A549 (cell line): ENCODE measurements around the gene ARHGEF37. TPM values are rescaled to one million over a fixed set of nuclear protein-coding genes. Genes with fewer than 3 reads are reported as not detected.

Experiments used
- ATAC-seq, 2 experiments: fragments of 200-7000 bp in 1 of 2; fragments of >200 bp in 1 of 2; cut with Nextera tagmentation in 1 of 2; cut with Tn5 transposase in 1 of 2; 3 replicates each; pipeline versions ENCODE4 v1.8.0 to v1.9.1; 2018 to 2020; ENCODE audit warnings: mild to moderate bottlenecking in 1 of 2, moderate library complexity in 1 of 2
- CTCF ChIA-PET: fragments of 300-600 bp; sonication (Branson Sonifier 250); formaldehyde crosslinking; extraction: SDS; loops from one replicate; lab custom pipeline; 2021; ENCODE audit warnings: antibody characterized with exemption, inconsistent platforms; lab: Yijun Ruan, JAX
- POLR2A ChIA-PET: fragments of 350-600 bp; formaldehyde crosslinking; extraction: SDS; loops from one replicate; lab custom pipeline; 2021; ENCODE audit warnings: antibody characterized with exemption, inconsistent platforms; lab: Yijun Ruan, JAX
- DNase-seq, 2 experiments: peaks; one replicate each; pipeline versions ENCODE4 v3.0.0 to v3.0.0-alpha.2; 2011 to 2016; ENCODE audit warnings: low read depth in 1 of 2, low spot score in 1 of 2
- FAIRE-seq: peaks from 2 replicates; lab custom pipeline; 2011; peaks lifted over from hg19 to GRCh38; lab: Jason Lieb, UNC
- H3K27ac ChIP-seq, 2 experiments: fragments of >200 bp; sonication (Bioruptor Twin); formaldehyde crosslinking; 3 replicates each; pipeline ENCODE4 v1.5.1; 2016 to 2017
- H3K4me1 ChIP-seq: fragments of >200 bp; sonication (Bioruptor Twin); formaldehyde crosslinking; 3 replicates; pipeline ENCODE4 v1.6.1; 2016
- H3K4me2 ChIP-seq: fragments of >200 bp; sonication (Bioruptor Twin); formaldehyde crosslinking; 3 replicates; pipeline ENCODE4 v1.6.1; 2016
- H3K4me3 ChIP-seq: fragments of >200 bp; sonication (Bioruptor Twin); formaldehyde crosslinking; 3 replicates; pipeline ENCODE4 v1.5.1; 2016
- H3K9me3 ChIP-seq: fragments of >200 bp; sonication (Bioruptor Twin); formaldehyde crosslinking; 3 replicates; pipeline ENCODE4 v1.6.1; 2016
- ATOH8 ChIP-seq: fragments of 250-450 bp; sonication (Bioruptor Pico); IDR thresholded peaks from 2 replicates; pipeline ENCODE4 v1.5.0; 2020; ENCODE audit warnings: low read depth, mild to moderate bottlenecking, moderate library complexity
- BCL3 ChIP-seq: fragments of >200 bp; sonication (Bioruptor Twin); formaldehyde crosslinking; IDR thresholded peaks from 3 replicates; pipeline ENCODE4 v1.6.1; 2016
- BHLHE40 ChIP-seq: IDR thresholded peaks from 2 replicates; pipeline ENCODE4 v1.6.1; 2012; ENCODE audit warnings: low read depth, low read length, inconsistent platforms
- CBX8 ChIP-seq: fragments of 200-600 bp; sonication (generic); IDR thresholded peaks from 2 replicates; pipeline ENCODE4 v1.6.1; 2016
- CHD4 ChIP-seq: fragments of 200-600 bp; sonication (generic); IDR thresholded peaks from 2 replicates; pipeline ENCODE4 v1.6.1; 2016; ENCODE audit warnings: antibody characterized with exemption, mild to moderate bottlenecking, borderline replicate concordance
- EP300 ChIP-seq, 2 experiments: fragments of >200 bp; sonication (Bioruptor Twin); formaldehyde crosslinking; IDR thresholded peaks; 2 replicates in 1 of 2; 3 replicates in 1 of 2; pipeline ENCODE4 v1.6.1; 2016 to 2017
- ESRRA ChIP-seq: fragments of 150-350 bp; IDR thresholded peaks from 2 replicates; pipeline ENCODE4 v1.6.1; 2014; ENCODE audit warnings: mild to moderate bottlenecking, low read length, borderline replicate concordance
- GATA3 ChIP-seq: IDR thresholded peaks from 2 replicates; pipeline ENCODE4 v1.6.1; 2012; ENCODE audit warnings: borderline replicate concordance
- HEYL ChIP-seq: fragments of 250-450 bp; sonication (Bioruptor Pico); IDR thresholded peaks from 2 replicates; pipeline ENCODE4 v1.8.0; 2021; ENCODE audit warnings: mild to moderate bottlenecking, moderate library complexity
- NPAS2 ChIP-seq: fragments of 250-450 bp; sonication (Bioruptor Pico); IDR thresholded peaks from 2 replicates; pipeline ENCODE4 v1.8.0; 2022; ENCODE audit warnings: mild to moderate bottlenecking, moderate library complexity, borderline replicate concordance
- NR3C1 ChIP-seq: fragments of >200 bp; sonication (Bioruptor Twin); formaldehyde crosslinking; IDR thresholded peaks from 3 replicates; pipeline ENCODE4 v1.6.1; 2017
- PHF8 ChIP-seq: fragments of 200-600 bp; sonication (generic); IDR thresholded peaks from 2 replicates; pipeline ENCODE4 v1.6.1; 2016; ENCODE audit warnings: low read depth, mild to moderate bottlenecking, antibody characterized with exemption, moderate library complexity, borderline replicate concordance
- RCOR1 ChIP-seq: fragments of 150-350 bp; IDR thresholded peaks from 2 replicates; pipeline ENCODE4 v1.6.1; 2014; ENCODE audit warnings: antibody characterized with exemption, low read length, low read depth
- REST ChIP-seq: fragments of 200-600 bp; sonication (generic); IDR thresholded peaks from 2 replicates; pipeline ENCODE4 v1.6.1; 2016; ENCODE audit warnings: antibody characterized with exemption, mild to moderate bottlenecking, moderate library complexity
- USF2 ChIP-seq: fragments of 450-650 bp; IDR thresholded peaks from 2 replicates; pipeline ENCODE4 v1.6.1; 2014; ENCODE audit warnings: antibody characterized with exemption
- ZFP36 ChIP-seq: fragments of 450-650 bp; IDR thresholded peaks from 2 replicates; pipeline ENCODE4 v1.6.1; 2014; ENCODE audit warnings: borderline replicate concordance; ENCODE audit not compliant: partially characterized antibody
- ZSCAN20 ChIP-seq: fragments of 250-450 bp; sonication (Bioruptor Pico); IDR thresholded peaks from 2 replicates; pipeline ENCODE4 v1.8.0; 2022; ENCODE audit warnings: mild to moderate bottlenecking, moderate library complexity
- WGBS: methylation state at CpG from one replicate; pipeline ENCODE4 v1.1.6; 2017; ENCODE audit errors: missing lambda C conversion rate; 5-methylcytosine and 5-hydroxymethylcytosine counted together
- polyA plus RNA-seq, 4 experiments: library from polyadenylated mRNA; depleted of rRNA in 3 of 4; stranded (reverse); fragments of >200 nt; fragmentation: RNase III in 1 of 4; extraction: RNeasy Plus Mini Kit Qiagen cat#74134 plus additional on column Dnase treatment in 1 of 4; gene quantifications; 2 replicates in 3 of 4; 3 replicates in 1 of 4; pipeline ENCODE4 v1.2.3, GENCODE V29; 2011 to 2017
- TF ChIP-seq, protein P1 (sequence below): fragments of >200 bp; sonication (Bioruptor Twin); formaldehyde crosslinking; IDR thresholded peaks from 2 replicates; pipeline ENCODE4 v1.6.1; 2016
- TF ChIP-seq, protein P2 (sequence below): IDR thresholded peaks from 2 replicates; pipeline ENCODE4 v1.6.1; 2012; ENCODE audit warnings: low read depth, borderline replicate concordance

Gene ARHGEF37
- polyA plus RNA-seq, 2 of the 4 experiments (the other 2 are of a cell fraction): 1.2 to 1.5 TPM

DNA sequence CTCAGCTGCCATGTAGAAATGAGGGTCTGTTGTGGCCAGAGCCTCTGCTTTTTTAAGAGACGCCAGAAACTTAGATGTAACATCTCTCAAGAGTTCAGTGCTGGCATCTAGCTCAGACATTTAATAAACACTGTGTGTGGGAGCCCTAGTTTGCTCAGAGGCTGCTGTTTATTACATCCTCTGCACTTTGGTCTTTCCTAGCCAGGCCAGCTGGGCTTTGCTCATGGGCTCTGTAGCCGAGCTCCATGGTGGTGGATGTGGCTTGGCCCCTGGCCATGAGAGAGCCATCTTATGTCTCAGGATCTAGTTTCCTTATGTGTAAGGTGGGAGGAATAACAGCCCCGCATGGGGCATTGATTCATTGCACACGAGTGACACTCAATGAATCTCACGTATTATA lies 30.0 kb downstream of the ARHGEF37 start (continued):
- TF ChIP-seq REST (no peak), USF2 (no peak), EP300 (IDR thresholded peaks at IDR 0.05) (no peak), ESRRA (no peak), ZFP36 (no peak)
- TF ChIP-seq, protein P1, sequence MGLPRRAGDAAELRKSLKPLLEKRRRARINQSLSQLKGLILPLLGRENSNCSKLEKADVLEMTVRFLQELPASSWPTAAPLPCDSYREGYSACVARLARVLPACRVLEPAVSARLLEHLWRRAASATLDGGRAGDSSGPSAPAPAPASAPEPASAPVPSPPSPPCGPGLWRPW: no peak

DNA sequence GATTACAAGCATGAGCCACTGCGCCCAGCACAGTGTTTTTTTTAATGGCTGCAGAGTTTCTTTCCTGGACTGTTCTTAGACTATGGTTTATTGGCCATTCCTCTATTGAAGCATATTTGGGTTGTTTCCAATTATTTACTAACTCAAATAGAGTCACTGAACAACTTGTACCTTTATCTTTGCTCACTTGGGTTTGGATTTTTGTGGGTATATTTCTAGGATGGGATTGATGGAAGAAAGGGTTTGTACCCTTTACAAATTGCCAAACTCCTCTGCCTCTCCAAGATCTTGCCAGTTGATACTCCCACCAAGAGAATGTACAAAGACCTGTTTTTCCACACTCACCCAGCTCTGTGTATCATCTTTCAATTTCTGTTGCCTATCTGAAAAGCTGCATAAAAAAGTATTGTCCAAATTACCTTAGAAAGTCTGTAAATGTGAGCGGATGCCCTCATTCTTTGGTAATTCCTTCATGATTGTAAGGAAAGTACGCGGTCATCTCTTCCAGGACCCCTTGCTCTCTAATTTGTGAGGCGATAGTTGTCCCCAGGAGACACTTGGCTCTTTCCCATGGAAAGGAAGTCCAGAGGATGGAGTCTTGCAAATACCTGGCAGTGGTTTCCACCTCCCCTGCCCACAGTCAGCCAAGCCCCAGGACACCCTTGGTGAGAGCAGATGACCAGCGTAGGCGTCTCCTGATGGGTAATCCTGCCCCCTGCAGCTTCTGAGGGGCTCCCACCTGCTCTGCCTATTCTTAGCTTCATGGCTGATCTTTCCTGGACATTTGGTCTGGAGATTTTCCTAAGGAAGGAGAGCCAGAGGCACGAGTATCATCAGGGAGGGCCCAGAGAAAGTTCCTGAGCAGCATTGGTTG lies 33.0 kb downstream of the ARHGEF37 start:
- POLR2A ChIA-PET: no interaction called here
- DNase-seq: no peak
- H3K9me3 ChIP-seq: peaks cover 18% of the 10 kb centered on the region
- H3K4me1 ChIP-seq: peaks cover 9% of the 10 kb centered on the region; the same call in 1 of the 3 replicates
- H3K4me2 ChIP-seq: no peak overlapping the region
- CTCF ChIA-PET: interaction anchor here (0.6 kb wide), 2 partner anchors 19 to 208 kb away, joined by 3 to 5 read pairs; no protein-coding TSS in a partner anchor
- no peak overlapping the region for H3K4me3 ChIP-seq
- no peak overlapping the region; a peak in 1 of 6 replicates for H3K27ac ChIP-seq
- ATAC-seq: no peak
- FAIRE-seq: no peak
- TF ChIP-seq CHD4 (no peak), CBX8 (no peak), GATA3 (no peak), BCL3 (no peak), PHF8 (no peak), RCOR1 (no peak)
- TF ChIP-seq, protein P2, sequence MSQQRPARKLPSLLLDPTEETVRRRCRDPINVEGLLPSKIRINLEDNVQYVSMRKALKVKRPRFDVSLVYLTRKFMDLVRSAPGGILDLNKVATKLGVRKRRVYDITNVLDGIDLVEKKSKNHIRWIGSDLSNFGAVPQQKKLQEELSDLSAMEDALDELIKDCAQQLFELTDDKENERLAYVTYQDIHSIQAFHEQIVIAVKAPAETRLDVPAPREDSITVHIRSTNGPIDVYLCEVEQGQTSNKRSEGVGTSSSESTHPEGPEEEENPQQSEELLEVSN: no peak
- 83% methylated on average over 8 of the region's 8 CpGs for WGBS

DNA sequence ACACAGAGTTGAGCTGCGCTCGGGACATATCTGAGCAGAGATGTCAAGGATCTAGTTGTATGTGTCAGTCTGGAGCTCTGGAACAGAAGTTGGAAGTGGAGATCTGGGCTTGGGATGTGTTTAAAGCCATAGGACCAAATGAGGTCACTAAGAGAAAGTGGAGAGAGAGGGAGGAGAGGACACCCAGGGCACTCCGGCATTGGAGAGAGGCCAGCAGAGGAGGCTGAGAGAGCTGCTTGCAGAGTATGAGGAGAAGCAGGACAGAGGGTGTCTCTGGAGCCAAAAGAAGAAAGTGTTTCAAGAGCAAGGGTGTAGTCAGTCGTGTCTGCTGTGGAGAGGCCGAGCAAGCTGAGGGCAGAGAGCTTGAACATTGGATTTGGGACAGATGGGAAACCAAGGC lies 34.7 kb downstream of the ARHGEF37 start:
- peaks cover under 1% of the 10 kb centered on the region; the same call in 2 of the 3 replicates for H3K9me3 ChIP-seq
- peaks cover 9% of the 10 kb centered on the region; the same call in 1 of the 3 replicates for H3K4me1 ChIP-seq
- H3K4me2 ChIP-seq: no peak overlapping the region
- no peak for TF ChIP-seq ATOH8 (CRISPR knock-in tag)
- no peak for TF ChIP-seq USF2
- TF ChIP-seq NPAS2: no peak
- TF ChIP-seq HEYL (CRISPR knock-in tag): no peak
- no peak for TF ChIP-seq BHLHE40
- TF ChIP-seq NR3C1: no peak
- no peak for TF ChIP-seq ZSCAN20 (CRISPR knock-in tag)
- ATAC-seq (no peak), FAIRE-seq (no peak), DNase-seq (no peak)
- ChIA-PET POLR2A (no interaction called here), CTCF (interaction anchor here (0.8 to 4.5 kb wide), 10 partner anchors 8 to 249 kb away, joined by 3 to 102 read pairs (median 4); partner anchors contain the start of gene ARHGEF37)
- 65% methylated on average over 5 of the region's 5 CpGs for WGBS
- H3K27ac ChIP-seq: no peak overlapping the region; a peak in 1 of 6 replicates
- H3K4me3 ChIP-seq: no peak overlapping the region
